IPS-15b (cell line): ENCODE data around the gene RAD51B.
A peak's percentile ranks its signal among the peaks of the same experiment; 100 is the strongest.

ENCODE experiments used
- H3K27me3 ChIP-seq: one replicate; pipeline ENCODE4 v1.6.1; 2013; ENCODE audit warnings: low read length; ENCODE audit not compliant: control insufficient read depth, insufficient read depth
- H3K36me3 ChIP-seq: one replicate; pipeline ENCODE4 v1.6.1; 2013; ENCODE audit warnings: low read length; ENCODE audit not compliant: control insufficient read depth, insufficient read depth
- H3K4me1 ChIP-seq: one replicate; pipeline ENCODE4 v1.6.1; 2013; ENCODE audit warnings: mild to moderate bottlenecking, low read length; ENCODE audit not compliant: control insufficient read depth, insufficient read depth
- H3K4me3 ChIP-seq: one replicate; pipeline ENCODE4 v1.5.1; 2013; ENCODE audit warnings: low read depth, low read length
- H3K9ac ChIP-seq: one replicate; pipeline ENCODE4 v1.6.1; 2013; ENCODE audit warnings: low read depth, mild to moderate bottlenecking, low read length
- H3K9me3 ChIP-seq: one replicate; pipeline ENCODE4 v1.6.1; 2013; ENCODE audit warnings: mild to moderate bottlenecking, low read length; ENCODE audit not compliant: control insufficient read depth, insufficient read depth

Gene RAD51B

GRCh38 chr14:68137704-68138619 lies 318.4 kb downstream of the RAD51B start:
- Histone ChIP-seq H3K36me3 (no peaks in the 10 kb centered on the region), H3K4me1 (peaks cover 19% of the 10 kb centered on the region), H3K9me3 (no peaks in the 10 kb centered on the region), H3K9ac (no peak overlapping the region), H3K4me3 (no peak overlapping the region), H3K27me3 (no peaks in the 10 kb centered on the region)

- Histone ChIP-seq H3K9ac (no peak overlapping the region), H3K4me1 (peaks cover 19% of the 10 kb centered on the region), H3K9me3 (no peaks in the 10 kb centered on the region), H3K4me3 (no peak overlapping the region), H3K36me3 (no peaks in the 10 kb centered on the region), H3K27me3 (no peaks in the 10 kb centered on the region)
Observed at GRCh38 chr14:68139431-68140075, 320.0 kb downstream of the RAD51B start.

- peaks cover 19% of the 10 kb centered on the region for H3K4me1 ChIP-seq
- peak overlapping the region; percentile 26 for H3K9ac ChIP-seq
- H3K27me3 ChIP-seq: no peaks in the 10 kb centered on the region
- H3K4me3 ChIP-seq: no peak overlapping the region
- no peaks in the 10 kb centered on the region for H3K36me3 ChIP-seq
- no peaks in the 10 kb centered on the region for H3K9me3 ChIP-seq
Observed at GRCh38 chr14:68140076-68140741, 320.6 kb downstream of the RAD51B start.

GRCh38 chr14:68140806-68141205 lies 321.2 kb downstream of the RAD51B start:
- Histone ChIP-seq H3K4me1 (peaks cover 19% of the 10 kb centered on the region), H3K9ac (no peak overlapping the region), H3K9me3 (no peaks in the 10 kb centered on the region), H3K36me3 (no peaks in the 10 kb centered on the region), H3K4me3 (no peak overlapping the region), H3K27me3 (no peaks in the 10 kb centered on the region)

GRCh38 chr14:68141281-68142088 lies 321.9 kb downstream of the RAD51B start:
- H3K36me3 ChIP-seq: no peaks in the 10 kb centered on the region
- H3K4me1 ChIP-seq: peaks cover 19% of the 10 kb centered on the region
- H3K27me3 ChIP-seq: no peaks in the 10 kb centered on the region
- H3K9ac ChIP-seq: no peak overlapping the region
- no peaks in the 10 kb centered on the region for H3K9me3 ChIP-seq
- H3K4me3 ChIP-seq: no peak overlapping the region

GRCh38 chr14:68143341-68143841 lies 323.8 kb downstream of the RAD51B start:
- H3K4me3 ChIP-seq: no peak overlapping the region
- H3K27me3 ChIP-seq: no peaks in the 10 kb centered on the region
- H3K9me3 ChIP-seq: no peaks in the 10 kb centered on the region
- peaks cover 9% of the 10 kb centered on the region for H3K4me1 ChIP-seq
- no peaks in the 10 kb centered on the region for H3K36me3 ChIP-seq
- H3K9ac ChIP-seq: no peak overlapping the region

- Histone ChIP-seq H3K9me3 (no peaks in the 10 kb centered on the region), H3K36me3 (no peaks in the 10 kb centered on the region), H3K27me3 (no peaks in the 10 kb centered on the region), H3K4me3 (no peak overlapping the region), H3K9ac (no peak overlapping the region), H3K4me1 (peaks cover 9% of the 10 kb centered on the region)
Observed at GRCh38 chr14:68144051-68144681, 324.6 kb downstream of the RAD51B start.

- Histone ChIP-seq H3K36me3 (no peaks in the 10 kb centered on the region), H3K4me3 (no peak overlapping the region), H3K27me3 (no peaks in the 10 kb centered on the region), H3K9me3 (no peaks in the 10 kb centered on the region), H3K9ac (no peak overlapping the region), H3K4me1 (peaks cover 9% of the 10 kb centered on the region)
Observed at GRCh38 chr14:68145036-68145435, 325.5 kb downstream of the RAD51B start.

- H3K4me3 ChIP-seq: no peak overlapping the region
- no peaks in the 10 kb centered on the region for H3K9me3 ChIP-seq
- no peaks in the 10 kb centered on the region for H3K27me3 ChIP-seq
- H3K9ac ChIP-seq: no peak overlapping the region
- peaks cover 6% of the 10 kb centered on the region for H3K4me1 ChIP-seq
- H3K36me3 ChIP-seq: no peaks in the 10 kb centered on the region
Observed at GRCh38 chr14:68145539-68145938, 326.0 kb downstream of the RAD51B start.

GRCh38 chr14:68146818-68147217 lies 327.2 kb downstream of the RAD51B start:
- no peak overlapping the region for H3K4me3 ChIP-seq
- H3K27me3 ChIP-seq: no peaks in the 10 kb centered on the region
- no peak overlapping the region for H3K9ac ChIP-seq
- H3K9me3 ChIP-seq: no peaks in the 10 kb centered on the region
- H3K36me3 ChIP-seq: no peaks in the 10 kb centered on the region
- peaks cover under 1% of the 10 kb centered on the region for H3K4me1 ChIP-seq

- no peak overlapping the region for H3K9ac ChIP-seq
- no peaks in the 10 kb centered on the region for H3K9me3 ChIP-seq
- no peaks in the 10 kb centered on the region for H3K4me1 ChIP-seq
- no peaks in the 10 kb centered on the region for H3K27me3 ChIP-seq
- no peaks in the 10 kb centered on the region for H3K36me3 ChIP-seq
- H3K4me3 ChIP-seq: no peak overlapping the region
Observed at GRCh38 chr14:68147303-68147702, 327.7 kb downstream of the RAD51B start.
